Measurements from ENCODE around the gene SURF4.
"Not testable (repeated sequence)": the region's sequence is repeated elsewhere in the genome, so short reads cannot be mapped to it uniquely, and the experiment has no call there.

SURF4 gene

GRCh38 chr9:133331641-133332380, 44.0 kb downstream of the SURF4 start:
- DNase-seq = no peak

GRCh38 chr9:133331221-133331620, 44.6 kb downstream of the SURF4 start:
- DNase-seq = no peak

- not testable (repeated sequence) for DNase-seq
Observed at GRCh38 chr9:133329306-133330156, 46.3 kb downstream of the SURF4 start.

DNA sequence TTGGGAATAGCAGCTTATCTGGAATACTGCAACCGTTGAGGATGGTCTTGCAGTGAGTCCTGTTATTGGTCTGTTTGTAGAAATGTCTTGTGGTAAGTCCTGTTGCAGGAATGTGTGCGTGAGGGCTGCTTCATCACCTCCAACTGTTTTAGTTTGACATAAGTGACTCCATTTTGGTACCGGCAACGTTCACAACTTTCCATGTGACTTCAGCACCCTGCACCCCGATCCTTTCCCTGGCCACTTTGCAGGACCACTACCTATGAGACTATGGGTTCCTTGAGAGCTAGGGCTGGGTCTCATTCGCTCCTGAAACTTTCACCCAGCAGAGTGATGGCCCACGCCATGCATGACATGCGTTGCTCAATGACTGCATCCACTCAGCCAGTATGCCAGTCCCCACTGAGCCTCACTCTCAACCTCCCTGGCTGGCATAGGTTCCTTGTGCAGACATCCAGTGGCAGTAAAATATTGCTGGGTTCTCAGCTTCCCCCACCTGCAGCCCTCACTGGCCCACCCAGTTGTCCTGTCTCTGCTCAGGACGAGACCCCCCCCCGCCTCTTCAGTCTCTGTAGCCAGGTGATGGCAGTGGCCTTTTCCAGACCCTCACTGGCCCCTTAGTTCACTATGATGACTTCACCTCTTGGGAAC, 47.9 kb downstream of the SURF4 start:
- no peak for DNase-seq

DNA sequence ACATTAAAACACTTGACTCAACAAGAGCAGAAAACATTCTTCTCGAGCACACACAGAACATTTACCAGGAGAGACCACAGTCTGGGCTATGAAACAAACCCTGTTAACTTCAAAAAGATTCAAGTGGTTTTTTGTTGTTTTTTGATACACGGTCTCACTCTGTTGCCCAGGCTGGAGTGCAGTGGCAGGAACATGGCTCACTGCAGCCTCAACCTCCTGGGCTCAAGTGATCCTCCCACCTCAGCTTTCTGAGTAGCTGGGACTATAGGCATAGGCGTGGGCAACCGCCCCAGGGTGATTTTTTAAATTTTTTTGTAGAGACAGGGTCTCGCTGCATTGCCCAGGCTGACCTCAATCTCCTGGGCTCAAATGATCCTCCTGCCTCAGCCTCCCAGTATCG, 48.8 kb downstream of the SURF4 start:
- not testable (repeated sequence) for DNase-seq

DNA sequence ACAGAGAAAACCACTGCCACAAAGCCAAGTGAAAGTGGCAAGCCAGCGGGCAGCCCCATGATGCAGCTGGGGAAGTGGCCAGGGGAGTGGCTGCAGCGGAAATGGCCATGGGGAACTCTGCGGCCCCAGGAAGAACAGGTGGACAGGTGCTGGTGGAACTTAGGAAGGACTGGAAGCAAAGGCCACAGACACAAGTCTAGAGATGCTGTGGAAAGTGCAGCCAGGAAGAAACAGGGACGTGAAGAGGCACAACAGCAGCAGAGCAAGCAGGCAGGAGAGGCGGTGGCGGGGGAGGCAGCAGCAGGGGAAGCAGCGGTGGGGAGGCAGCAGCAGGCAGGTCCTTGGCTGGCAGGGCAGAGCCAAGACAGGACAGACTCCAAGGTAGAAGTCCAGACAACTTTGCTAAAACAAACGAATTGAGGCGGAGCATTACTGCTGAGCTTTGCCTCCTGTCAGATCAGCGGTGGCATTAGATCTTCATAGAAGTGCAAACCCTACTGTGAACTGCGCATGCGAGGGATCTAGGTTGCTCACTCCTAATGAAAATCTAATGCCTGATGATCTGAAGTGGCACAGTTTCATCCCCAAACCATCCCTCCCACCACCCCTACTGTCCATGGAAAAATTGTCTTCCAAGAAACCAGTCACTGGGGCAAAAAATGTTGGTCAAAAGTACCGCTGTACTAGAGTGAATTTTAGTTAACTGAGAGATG, 51.7 kb downstream of the SURF4 start:
- no peak for DNase-seq

DNA sequence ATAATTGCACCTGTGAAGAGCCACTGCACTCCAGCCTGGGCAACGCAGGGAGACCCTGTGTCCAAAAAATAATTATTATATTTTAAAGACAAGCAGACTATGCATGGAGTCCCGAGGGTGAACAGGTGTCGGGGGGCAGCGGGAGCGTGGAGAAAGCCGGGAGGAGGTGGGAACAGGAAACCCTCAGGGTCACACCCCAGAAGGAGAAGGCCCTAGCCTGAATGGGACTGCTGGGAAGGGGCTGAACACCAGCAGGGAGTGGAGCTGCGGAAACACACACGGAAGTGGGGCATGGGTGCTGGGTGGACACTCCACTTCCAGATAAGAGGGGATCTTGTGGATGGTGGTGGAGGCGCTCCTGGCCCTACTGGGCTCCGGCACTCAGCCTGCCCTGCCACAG, 52.6 kb downstream of the SURF4 start:
- no peak for DNase-seq

- no peak for DNase-seq
Observed at GRCh38 chr9:133322701-133323100, 53.2 kb downstream of the SURF4 start.

DNA sequence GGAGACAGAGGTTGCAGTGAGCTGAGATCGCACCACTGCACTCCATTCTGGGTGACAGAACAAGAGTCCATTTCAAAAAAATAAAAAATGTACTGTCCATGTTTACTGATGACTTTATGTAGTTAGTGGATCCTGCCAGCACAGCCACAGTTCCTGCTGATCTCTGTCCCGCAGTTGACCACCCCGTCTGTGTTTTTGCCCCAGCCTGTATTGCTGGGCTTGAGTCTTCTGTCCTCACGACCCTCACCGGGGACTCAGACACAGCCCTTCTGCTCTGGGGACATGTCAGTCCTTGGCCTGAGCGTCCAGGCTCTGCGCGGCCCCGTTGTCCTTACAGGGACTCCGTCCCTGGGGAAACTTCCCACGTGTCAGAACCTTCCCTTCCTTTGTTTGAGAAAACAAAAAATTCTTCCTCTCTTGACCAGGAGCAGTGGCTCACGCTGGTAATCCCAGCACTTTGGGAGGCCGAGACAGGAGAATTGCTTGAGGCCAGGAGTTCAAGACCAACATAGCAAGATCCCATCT, 54.4 kb downstream of the SURF4 start:
- no peak for DNase-seq

GRCh38 chr9:133320421-133320881, 55.4 kb downstream of the SURF4 start:
- no peak for DNase-seq

DNA sequence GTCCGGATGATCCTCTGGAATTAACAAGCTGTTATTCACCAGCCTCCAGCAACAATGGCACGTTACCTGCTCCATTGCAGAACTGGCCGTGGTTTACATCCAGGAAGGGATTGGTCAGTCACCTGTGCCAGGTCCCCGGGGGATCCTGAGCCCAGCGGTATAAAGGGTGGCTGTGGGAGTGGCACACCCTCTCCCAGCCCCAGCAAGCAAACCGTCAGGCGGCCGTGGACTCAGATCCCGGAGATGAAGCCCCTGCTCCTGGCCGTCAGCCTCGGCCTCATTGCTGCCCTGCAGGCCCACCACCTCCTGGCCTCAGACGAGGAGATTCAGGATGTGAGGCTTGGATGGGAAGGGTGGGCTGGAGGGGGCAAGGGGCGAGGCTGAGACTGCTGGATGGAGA, 58.3 kb downstream of the SURF4 start:
- not testable (repeated sequence) for DNase-seq

DNA sequence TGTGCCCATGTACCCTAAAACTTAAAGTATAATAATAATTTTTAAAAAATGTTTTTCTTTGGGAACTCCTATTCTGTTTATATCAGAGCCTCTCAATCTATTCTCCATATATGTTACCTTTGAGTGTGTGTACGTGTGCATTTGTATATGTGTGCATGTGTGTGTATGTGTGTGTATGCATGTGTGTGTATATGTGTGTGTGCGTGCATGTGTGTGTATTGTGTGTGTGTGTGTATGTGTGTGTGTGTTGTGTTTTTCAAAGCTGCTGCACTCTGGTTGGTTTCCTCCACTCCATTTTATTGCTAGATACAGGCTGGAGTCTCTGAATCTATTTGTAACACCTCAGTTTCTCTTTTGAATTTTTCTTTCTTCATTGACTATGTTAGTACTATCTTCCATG, 59.9 kb downstream of the SURF4 start:
- DNase-seq = no peak

Data from HCEC 1CT (cell line).